A673 (cell line): ENCODE results near the gene PAK1.

Experiments used
- EZH2 ChIP-seq: fragments of 200-600 bp; sonication (generic); IDR thresholded peaks from 2 replicates; pipeline ENCODE4 v1.6.1; 2017; ENCODE audit warnings: borderline replicate concordance, low read depth, mild to moderate bottlenecking, mixed read lengths, antibody characterized with exemption, low read length; ENCODE audit not compliant: poor library complexity, severe bottlenecking
- TF ChIP-seq, protein P1 (sequence below): fragments of 300-800, 200-600 bp; sonication (generic); conservative IDR thresholded peaks from 2 replicates; pipeline ENCODE4 v1.5.1; 2017; ENCODE audit warnings: low read depth, mild to moderate bottlenecking, antibody characterized with exemption, low read length, moderate library complexity, mixed read lengths

GRCh38 chr11:77374611-77375031 is 99.3 kb downstream of the PAK1 start:
- TF ChIP-seq, protein P1, sequence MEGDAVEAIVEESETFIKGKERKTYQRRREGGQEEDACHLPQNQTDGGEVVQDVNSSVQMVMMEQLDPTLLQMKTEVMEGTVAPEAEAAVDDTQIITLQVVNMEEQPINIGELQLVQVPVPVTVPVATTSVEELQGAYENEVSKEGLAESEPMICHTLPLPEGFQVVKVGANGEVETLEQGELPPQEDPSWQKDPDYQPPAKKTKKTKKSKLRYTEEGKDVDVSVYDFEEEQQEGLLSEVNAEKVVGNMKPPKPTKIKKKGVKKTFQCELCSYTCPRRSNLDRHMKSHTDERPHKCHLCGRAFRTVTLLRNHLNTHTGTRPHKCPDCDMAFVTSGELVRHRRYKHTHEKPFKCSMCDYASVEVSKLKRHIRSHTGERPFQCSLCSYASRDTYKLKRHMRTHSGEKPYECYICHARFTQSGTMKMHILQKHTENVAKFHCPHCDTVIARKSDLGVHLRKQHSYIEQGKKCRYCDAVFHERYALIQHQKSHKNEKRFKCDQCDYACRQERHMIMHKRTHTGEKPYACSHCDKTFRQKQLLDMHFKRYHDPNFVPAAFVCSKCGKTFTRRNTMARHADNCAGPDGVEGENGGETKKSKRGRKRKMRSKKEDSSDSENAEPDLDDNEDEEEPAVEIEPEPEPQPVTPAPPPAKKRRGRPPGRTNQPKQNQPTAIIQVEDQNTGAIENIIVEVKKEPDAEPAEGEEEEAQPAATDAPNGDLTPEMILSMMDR = no peak
- TF ChIP-seq EZH2 = no peak
